NCI-H2196 treated with DMSO at 0.1 percent for 48 hours (cell line): ENCODE results near the gene TBC1D20.

ENCODE experiments used
- DNase-seq: peaks from one replicate; lab custom pipeline; 2025; ENCODE audit not compliant: unreplicated experiment; lab: John Stamatoyannopoulos, UW

Gene TBC1D20

GRCh38 chr20:438571-439469 lies 23.5 kb downstream of the TBC1D20 start:
- no peak for DNase-seq

- no peak for DNase-seq
Observed at GRCh38 chr20:437787-438486, 24.4 kb downstream of the TBC1D20 start.

GRCh38 chr20:436476-436875 lies 25.9 kb downstream of the TBC1D20 start:
- DNase-seq = no peak

- no peak for DNase-seq
Observed at GRCh38 chr20:435558-435957, 26.8 kb downstream of the TBC1D20 start.

- no peak for DNase-seq
Observed at GRCh38 chr20:434661-435419, 27.5 kb downstream of the TBC1D20 start.

DNA sequence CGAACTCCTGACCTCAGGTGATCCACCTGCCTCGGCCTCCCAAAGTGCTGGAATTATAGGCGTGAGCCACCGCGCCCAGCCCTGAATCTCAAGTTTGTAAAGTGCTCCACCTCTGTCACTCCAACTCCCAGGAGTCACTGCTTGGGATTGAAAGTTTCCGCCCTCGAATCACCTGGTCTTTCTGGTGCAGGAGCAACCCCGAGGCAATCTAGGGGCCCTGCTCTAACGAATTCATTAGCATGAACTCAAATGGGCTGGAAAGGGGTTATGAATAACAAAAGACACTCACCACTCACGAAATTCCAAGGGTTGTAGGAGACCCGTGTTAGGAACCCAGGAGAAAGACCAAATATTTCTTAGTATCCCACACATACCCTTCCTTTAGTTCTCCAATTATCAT lies 28.1 kb downstream of the TBC1D20 start:
- DNase-seq = no peak

GRCh38 chr20:433300-433975 lies 28.9 kb downstream of the TBC1D20 start:
- DNase-seq = no peak

- no peak for DNase-seq
Observed at GRCh38 chr20:432677-433299, 29.5 kb downstream of the TBC1D20 start.

GRCh38 chr20:432208-432607 lies 30.1 kb downstream of the TBC1D20 start:
- no peak for DNase-seq

DNA sequence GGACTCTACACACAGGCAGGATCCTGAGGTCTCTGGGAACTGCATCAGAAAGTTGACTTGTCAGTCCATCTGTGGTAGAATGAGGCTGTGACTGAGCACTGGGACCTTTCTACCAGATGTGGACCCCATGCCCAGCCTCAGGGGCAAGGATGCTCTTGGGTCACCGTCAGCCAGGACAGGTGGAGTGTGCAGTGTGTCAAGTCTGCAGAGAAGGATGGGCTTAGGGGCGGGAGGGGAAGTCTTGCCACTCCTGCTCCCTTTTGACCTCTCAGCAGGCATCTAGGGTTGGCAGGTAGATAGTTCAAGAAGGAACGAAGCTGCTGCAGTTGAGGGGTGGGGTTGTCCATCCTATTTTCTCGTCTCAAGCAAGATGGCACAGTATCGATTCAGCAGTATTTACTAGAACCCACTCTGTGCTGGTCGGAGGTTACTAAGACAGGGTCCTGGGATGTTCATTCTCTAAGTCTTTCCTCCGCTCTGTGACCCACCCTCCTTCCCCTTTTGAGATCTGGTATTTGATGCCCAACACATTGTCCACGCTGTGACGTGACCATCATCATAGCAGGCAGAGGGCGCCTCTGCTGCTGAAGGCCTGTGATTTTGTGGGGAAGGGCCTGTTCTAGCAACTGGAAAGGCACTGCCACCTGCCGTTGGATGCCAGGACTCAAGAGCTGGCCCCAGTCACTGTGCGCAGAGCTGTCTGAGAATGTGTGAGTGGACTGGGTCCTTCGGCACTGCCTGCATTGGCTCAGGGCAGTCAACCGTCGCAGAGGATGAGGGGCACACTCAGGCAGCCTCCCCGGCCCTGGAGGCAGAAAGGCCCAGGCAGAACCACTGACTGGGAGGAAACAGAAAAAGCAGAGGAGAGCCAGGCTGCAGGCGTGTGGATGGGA lies 31.1 kb downstream of the TBC1D20 start:
- DNase-seq = peak; percentile 78

GRCh38 chr20:430091-430999 lies 32.0 kb downstream of the TBC1D20 start:
- no peak for DNase-seq

DNA sequence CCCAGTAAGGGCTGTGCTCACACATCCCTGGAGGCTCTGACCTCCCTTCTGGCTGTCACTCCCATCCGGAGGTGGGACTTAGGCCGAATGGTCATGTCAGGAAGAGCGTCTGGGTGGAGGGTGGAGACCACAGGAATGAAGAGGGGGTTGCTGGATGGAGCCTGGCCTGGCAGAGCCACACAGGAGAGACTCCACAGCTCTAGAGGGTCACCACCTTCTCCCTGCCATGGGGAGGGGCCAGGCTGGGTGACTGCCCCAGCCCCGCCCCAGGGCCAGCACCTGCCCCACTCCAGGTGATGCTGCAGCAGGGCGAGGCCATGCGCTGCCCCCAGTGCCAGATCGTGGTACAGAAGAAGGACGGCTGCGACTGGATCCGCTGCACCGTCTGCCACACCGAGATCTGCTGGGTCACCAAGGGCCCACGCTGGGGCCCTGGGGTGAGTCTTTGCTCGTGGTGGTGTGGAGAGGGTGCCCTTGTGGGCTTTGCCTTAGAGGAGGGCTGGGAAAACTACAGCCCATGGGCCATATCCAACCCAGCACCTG lies 33.6 kb downstream of the TBC1D20 start:
- DNase-seq = peak; percentile 20

DNA sequence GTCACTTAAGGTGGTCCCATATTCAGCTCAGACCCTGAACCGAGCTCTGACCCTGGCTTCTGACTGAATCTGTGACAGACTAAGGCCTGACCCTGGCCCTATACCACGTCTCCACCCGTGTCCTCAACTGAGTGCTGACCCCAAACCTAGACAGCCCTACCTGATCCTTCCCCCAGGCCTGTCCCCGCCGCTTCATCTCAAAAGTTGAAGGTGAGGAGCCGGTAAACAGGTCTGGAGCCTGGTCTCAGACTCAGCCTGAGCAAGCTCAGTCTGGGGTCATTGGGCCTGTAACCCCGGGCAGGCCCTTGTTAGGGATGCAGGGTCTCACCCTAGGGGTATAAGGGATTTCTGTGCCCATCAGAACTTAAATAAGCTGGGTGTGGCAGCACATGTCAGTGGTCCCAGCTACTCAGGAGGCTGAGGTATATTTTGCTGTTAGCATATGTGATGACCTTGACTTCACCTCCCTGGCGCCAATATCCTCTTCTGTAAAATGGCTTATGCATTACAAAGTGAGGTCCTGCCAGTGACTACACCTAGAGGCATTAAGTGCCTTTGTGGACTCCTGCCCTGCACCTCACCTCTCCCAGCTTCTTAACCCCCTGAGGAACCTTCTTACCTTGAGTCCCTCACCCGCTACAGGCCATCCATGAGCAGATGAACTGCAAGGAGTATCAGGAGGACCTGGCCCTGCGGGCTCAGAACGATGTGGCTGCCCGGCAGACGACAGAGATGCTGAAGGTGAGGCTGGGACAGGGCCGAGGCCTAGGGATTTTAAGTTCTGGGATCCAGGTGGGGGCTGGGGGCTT lies 34.3 kb downstream of the TBC1D20 start:
- no peak for DNase-seq

DNA sequence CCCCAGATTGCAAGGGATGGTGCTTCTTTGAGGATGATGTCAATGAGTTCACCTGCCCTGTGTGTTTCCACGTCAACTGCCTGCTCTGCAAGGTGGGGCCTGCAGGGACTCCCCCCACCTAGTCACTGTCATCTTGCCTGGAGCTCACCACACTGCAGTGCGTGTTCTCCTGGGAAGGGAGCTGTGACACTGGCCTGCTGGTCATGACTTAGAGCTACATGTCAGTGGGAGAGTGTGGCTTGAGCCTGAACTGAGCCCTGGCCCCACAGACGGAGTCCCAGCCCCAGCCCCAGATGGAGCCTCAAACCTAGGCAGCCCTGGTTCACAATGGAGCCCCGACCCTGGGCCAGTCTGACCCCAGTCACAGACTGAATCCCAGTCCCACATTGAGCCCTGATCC lies 34.9 kb downstream of the TBC1D20 start:
- DNase-seq = no peak

DNA sequence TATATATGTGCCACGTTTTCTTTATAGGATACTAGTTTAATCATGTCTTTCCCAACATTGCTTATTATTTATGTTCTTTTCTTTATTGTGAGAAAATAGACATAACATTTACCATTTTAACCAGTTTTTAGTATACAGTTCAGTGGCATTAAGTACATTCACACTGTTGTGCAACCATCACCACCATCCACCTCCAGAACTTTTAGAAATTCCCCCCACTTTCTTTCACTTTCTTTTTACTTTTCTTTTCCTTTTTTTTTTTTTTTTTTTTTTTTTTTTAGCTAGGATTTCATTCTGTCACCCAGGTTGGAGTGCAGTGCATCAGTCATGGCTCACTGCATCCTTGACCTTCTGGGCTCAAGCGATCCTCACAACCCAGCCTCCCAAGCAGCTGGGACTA lies 35.8 kb downstream of the TBC1D20 start:
- no peak for DNase-seq

- no peak for DNase-seq
Observed at GRCh38 chr20:421685-422250, 40.6 kb downstream of the TBC1D20 start.
